GM21423 (cell line): ENCODE results near the gene HOXD9.

Experiments
- ATAC-seq: cut with Tn5 transposase; IDR thresholded peaks from one replicate; pipeline ENCODE4 v1.9.1; 2021; ENCODE audit warnings: mild to moderate bottlenecking, moderate library complexity; ENCODE audit not compliant: unreplicated experiment

HOXD9 gene

GRCh38 chr2:176110415-176111308, 11.9 kb upstream of the HOXD9 start:
- no peak for ATAC-seq

DNA sequence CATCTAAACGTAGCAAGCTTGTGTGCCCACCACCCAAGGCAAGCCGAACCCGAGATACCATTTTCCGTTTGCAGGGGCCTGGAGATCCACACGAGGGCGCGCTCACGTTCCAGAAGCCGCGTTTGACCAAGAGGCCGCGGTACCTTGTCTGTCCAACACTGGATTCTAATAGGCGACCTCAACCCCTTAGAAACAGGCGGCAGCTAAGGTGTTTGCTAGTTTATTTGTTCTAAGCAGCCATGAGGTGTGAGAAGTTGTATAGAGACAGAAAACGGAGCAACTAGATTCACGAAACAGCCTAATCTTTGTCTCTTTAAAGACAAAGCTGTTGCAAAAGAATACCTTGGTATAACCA, 11.2 kb upstream of the HOXD9 start:
- no peak for ATAC-seq

DNA sequence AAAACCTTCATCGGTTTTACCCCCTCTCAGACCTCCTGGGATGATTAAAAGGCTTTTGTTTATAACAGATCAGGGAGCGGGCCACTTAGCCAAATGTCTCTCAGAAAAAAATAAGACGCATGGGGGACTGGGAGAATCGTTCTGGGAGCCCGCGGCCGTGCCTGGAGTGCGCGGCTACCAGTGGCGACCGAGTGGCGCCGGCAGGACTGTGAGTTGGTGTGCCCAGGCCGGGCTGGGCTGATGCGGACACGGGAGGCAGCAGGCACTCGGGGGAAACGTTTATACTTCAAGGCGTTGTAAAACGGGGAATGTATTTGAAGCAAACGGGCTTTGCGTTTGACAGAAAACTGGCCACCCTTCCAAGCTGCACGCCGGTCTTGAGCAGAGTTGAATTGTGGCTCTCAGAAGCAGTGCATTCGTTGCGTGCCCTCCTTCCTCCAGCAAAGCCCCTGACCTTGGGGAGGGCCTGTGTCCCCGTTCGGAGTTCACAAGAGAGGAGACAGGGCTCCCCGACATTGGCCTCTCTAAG, 10.6 kb upstream of the HOXD9 start:
- ATAC-seq = no peak

- no peak for ATAC-seq
Measured at GRCh38 chr2:176112375-176113302, 9.9 kb upstream of the HOXD9 start.

- no peak for ATAC-seq
Measured at GRCh38 chr2:176114120-176114929, 8.2 kb upstream of the HOXD9 start.

GRCh38 chr2:176114930-176115625, 7.4 kb upstream of the HOXD9 start:
- no peak for ATAC-seq

GRCh38 chr2:176115883-176116813, 6.4 kb upstream of the HOXD9 start, which contains the start of gene HOXD10:
Gene HOXD10, plus strand, starts transcription at chr2:176116778. Its CDS starts 56 bp downstream, at chr2:176116834.
- no peak for ATAC-seq

DNA sequence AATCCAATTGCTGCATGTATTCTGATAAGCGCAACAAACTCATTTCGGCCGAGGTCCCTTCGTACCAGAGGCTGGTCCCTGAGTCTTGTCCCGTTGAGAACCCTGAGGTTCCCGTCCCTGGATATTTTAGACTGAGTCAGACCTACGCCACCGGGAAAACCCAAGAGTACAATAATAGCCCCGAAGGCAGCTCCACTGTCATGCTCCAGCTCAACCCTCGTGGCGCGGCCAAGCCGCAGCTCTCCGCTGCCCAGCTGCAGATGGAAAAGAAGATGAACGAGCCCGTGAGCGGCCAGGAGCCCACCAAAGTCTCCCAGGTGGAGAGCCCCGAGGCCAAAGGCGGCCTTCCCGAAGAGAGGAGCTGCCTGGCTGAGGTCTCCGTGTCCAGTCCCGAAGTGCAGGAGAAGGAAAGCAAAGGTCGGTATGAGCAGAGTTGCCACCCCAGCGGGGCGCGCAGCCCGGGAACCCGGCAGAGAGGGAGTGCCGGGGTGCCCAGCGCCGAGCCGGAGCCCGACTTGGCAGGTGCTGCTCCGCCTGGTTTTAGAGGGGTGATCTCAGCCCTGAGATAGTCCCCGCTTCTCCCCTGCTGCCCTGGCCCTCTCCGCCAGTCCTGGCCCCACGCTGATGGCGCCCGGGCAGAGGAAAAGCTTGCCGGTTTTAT, 5.2 kb upstream of the HOXD9 start:
- no peak for ATAC-seq

- no peak for ATAC-seq
Measured at GRCh38 chr2:176117823-176118371, 4.6 kb upstream of the HOXD9 start.

- ATAC-seq = no peak
Measured at GRCh38 chr2:176118601-176119339, 3.7 kb upstream of the HOXD9 start.

- ATAC-seq = no peak
Measured at GRCh38 chr2:176120364-176121189, 1.9 kb upstream of the HOXD9 start.

- no peak for ATAC-seq
Measured at GRCh38 chr2:176121190-176122051, 1.1 kb upstream of the HOXD9 start.

DNA sequence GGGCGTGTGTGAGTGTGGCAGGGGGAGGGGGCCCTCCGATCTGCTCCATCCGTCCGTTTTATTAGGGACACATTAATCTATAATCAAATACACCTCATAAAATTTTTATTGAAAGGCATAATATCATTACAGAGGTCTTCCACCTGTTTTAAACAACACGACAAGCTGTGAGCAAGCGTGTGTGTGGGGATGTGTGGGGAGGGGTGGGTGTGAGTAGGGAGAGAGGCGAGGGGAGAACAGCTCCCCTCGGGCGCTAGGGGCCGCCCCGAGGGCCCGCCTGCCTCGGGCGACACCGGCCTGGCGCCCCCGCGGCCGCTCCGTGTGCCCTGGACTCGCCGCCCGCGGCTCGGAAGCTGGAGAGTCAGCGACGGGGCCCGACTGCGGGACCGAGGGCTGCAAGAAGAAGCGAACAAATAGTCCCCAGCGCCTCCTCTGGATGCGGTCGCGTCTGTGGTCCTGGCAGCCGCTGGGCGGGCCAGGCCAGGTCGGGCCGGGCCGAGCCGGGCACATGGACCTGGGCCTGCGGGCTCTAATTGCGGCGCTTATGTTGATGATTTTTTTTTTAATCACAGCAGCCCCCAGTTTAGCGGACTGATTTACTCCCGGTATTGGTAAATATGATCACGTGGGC, 352 bp upstream of the HOXD9 start:
- ATAC-seq = no peak

DNA sequence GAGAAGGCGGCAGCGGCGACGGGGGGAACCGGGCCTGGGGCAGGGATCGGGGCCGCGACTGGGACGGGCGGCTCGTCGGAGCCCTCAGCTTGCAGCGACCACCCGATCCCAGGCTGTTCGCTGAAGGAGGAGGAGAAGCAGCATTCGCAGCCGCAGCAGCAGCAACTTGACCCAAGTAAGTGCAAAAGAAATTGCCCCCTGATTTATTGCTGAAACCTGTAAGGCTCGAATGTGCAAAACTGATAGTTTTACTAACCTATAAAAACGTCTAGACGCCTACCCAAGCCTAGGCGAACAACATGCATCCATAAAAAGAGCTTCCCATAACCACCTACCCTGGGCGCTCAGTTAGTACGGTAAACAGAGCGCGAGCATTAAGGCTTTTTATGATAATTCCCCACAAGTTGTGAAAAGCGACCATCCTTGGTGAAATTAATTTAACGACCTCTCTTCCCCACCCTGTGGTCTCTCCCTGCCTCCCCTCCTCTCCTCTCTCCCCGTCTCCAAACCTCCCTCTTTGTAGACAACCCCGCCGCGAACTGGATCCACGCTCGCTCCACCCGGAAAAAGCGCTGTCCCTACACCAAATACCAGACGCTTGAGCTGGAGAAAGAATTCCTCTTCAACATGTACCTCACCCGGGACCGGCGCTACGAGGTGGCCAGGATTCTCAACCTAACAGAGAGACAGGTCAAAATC, 1.0 kb downstream of the HOXD9 start:
- no peak for ATAC-seq
